Liver (tissue), 3 donors: ENCODE measurements around the gene ANKRD44.

Experiments used
- EGR1 ChIP-seq, 2 donors: IDR thresholded peaks; 2 replicates each; pipeline ENCODE4 v1.6.1; 2016 to 2018; ENCODE audit warnings: antibody characterized with exemption in 2 of 2, low read depth in 2 of 2
- TF ChIP-seq, protein P1 (sequence below): fragments of 150-350 bp; IDR thresholded peaks from 2 replicates; pipeline ENCODE4 v1.5.1; 2017; ENCODE audit warnings: improper control_type of control experiment, low read depth, low read length; ENCODE audit not compliant: missing input control
- donor health status: healthy.
- donor health status: healthy.

DNA sequence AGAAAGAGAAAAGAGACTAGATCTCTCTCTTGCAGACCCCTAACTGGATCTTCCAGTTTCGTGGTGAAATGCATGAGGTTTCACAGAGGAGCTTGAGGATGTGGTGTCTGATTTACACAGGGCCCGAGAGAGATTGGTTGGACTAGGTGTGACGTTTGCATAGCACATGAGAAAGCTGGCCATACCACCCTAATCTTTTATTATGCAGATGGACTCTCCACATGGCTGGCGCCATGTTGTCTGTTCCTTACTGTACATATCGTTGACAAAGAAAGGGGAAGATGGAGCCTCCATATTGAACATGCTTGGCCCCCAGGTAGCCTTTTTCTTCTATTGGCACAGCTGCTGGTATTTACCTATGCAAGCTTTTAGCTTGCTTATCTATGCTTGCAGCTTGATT lies 356.6 kb downstream of the ANKRD44 start:
- TF ChIP-seq, protein P1, sequence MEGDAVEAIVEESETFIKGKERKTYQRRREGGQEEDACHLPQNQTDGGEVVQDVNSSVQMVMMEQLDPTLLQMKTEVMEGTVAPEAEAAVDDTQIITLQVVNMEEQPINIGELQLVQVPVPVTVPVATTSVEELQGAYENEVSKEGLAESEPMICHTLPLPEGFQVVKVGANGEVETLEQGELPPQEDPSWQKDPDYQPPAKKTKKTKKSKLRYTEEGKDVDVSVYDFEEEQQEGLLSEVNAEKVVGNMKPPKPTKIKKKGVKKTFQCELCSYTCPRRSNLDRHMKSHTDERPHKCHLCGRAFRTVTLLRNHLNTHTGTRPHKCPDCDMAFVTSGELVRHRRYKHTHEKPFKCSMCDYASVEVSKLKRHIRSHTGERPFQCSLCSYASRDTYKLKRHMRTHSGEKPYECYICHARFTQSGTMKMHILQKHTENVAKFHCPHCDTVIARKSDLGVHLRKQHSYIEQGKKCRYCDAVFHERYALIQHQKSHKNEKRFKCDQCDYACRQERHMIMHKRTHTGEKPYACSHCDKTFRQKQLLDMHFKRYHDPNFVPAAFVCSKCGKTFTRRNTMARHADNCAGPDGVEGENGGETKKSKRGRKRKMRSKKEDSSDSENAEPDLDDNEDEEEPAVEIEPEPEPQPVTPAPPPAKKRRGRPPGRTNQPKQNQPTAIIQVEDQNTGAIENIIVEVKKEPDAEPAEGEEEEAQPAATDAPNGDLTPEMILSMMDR = no peak
- TF ChIP-seq EGR1 (IDR thresholded peaks at IDR 0.05; ENCODE audit: low read depth in 2 of 2) = no peak
